ENCODE measurements around the gene SLC43A1. TPM values are rescaled to one million over a fixed set of nuclear protein-coding genes. Genes with fewer than 3 reads are reported as not detected.

The SLC43A1 gene
- total RNA-seq = 1.0 and 1.3 TPM in 2 replicates

- Histone ChIP-seq H3K27me3 (ENCODE audit: control insufficient read depth, insufficient read depth, low read length) (peaks cover 12% of the 10 kb centered on the region), H3K36me3 (ENCODE audit: control insufficient read depth, insufficient read depth, low read length) (no peaks in the 10 kb centered on the region), H3K4me3 (ENCODE audit: low read depth, low read length) (peak within 1 kb of the TSS; percentile 45)
- DNase-seq (ENCODE audit: low read depth) (no peak), FAIRE-seq (no peak)
- TF ChIP-seq CTCF (IDR thresholded peaks at IDR 0.05; ENCODE audit: insufficient read depth, low read length, severe bottlenecking) = no peak
These were observed at the start of gene SLC43A1 for GRCh38 chr11:57515332-57516060. Gene SLC43A1, minus strand, starts transcription at chr11:57515702. Its CDS starts 1,591 bp downstream, at chr11:57514111.

GRCh38 chr11:57562596-57562995 lies 47.1 kb upstream of the SLC43A1 start:
- no peaks in the 10 kb centered on the region for H3K27me3 ChIP-seq (ENCODE audit: control insufficient read depth, insufficient read depth, low read length)
- DNase-seq (ENCODE audit: low read depth) = peak; percentile 17
- TF ChIP-seq CTCF (IDR thresholded peaks at IDR 0.05; ENCODE audit: insufficient read depth, low read length, severe bottlenecking) = no peak
- no peak overlapping the region for H3K4me3 ChIP-seq (ENCODE audit: low read depth, low read length)
- no peaks in the 10 kb centered on the region for H3K36me3 ChIP-seq (ENCODE audit: control insufficient read depth, insufficient read depth, low read length)
- FAIRE-seq = no peak

- TF ChIP-seq CTCF (IDR thresholded peaks at IDR 0.05; ENCODE audit: insufficient read depth, low read length, severe bottlenecking) = no peak
- Histone ChIP-seq H3K27me3 (ENCODE audit: control insufficient read depth, insufficient read depth, low read length) (no peaks in the 10 kb centered on the region), H3K36me3 (ENCODE audit: control insufficient read depth, insufficient read depth, low read length) (no peaks in the 10 kb centered on the region), H3K4me3 (ENCODE audit: low read depth, low read length) (no peak overlapping the region)
- FAIRE-seq (no peak), DNase-seq (ENCODE audit: low read depth) (no peak)
These were observed 44.6 kb upstream of the SLC43A1 start for GRCh38 chr11:57560146-57560545.

GRCh38 chr11:57556041-57556440 lies 40.5 kb upstream of the SLC43A1 start:
- FAIRE-seq = peak; percentile 86
- DNase-seq (ENCODE audit: low read depth) = peak; percentile 36
- no peak overlapping the region for H3K4me3 ChIP-seq (ENCODE audit: low read depth, low read length)
- TF ChIP-seq CTCF (IDR thresholded peaks at IDR 0.05; ENCODE audit: insufficient read depth, low read length, severe bottlenecking) = no peak
- H3K27me3 ChIP-seq (ENCODE audit: control insufficient read depth, insufficient read depth, low read length) = no peaks in the 10 kb centered on the region
- H3K36me3 ChIP-seq (ENCODE audit: control insufficient read depth, insufficient read depth, low read length) = no peaks in the 10 kb centered on the region

- FAIRE-seq = no peak
- Histone ChIP-seq H3K27me3 (ENCODE audit: control insufficient read depth, insufficient read depth, low read length) (no peaks in the 10 kb centered on the region), H3K4me3 (ENCODE audit: low read depth, low read length) (no peak overlapping the region), H3K36me3 (ENCODE audit: control insufficient read depth, insufficient read depth, low read length) (no peaks in the 10 kb centered on the region)
- no peak for DNase-seq (ENCODE audit: low read depth)
- TF ChIP-seq CTCF (IDR thresholded peaks at IDR 0.05; ENCODE audit: insufficient read depth, low read length, severe bottlenecking) = no peak
These were observed 39.9 kb upstream of the SLC43A1 start for GRCh38 chr11:57555393-57555792.

GRCh38 chr11:57552479-57552878 lies 37.0 kb upstream of the SLC43A1 start:
- Histone ChIP-seq H3K36me3 (ENCODE audit: control insufficient read depth, insufficient read depth, low read length) (no peaks in the 10 kb centered on the region), H3K27me3 (ENCODE audit: control insufficient read depth, insufficient read depth, low read length) (no peaks in the 10 kb centered on the region), H3K4me3 (ENCODE audit: low read depth, low read length) (no peak overlapping the region)
- no peak for TF ChIP-seq CTCF (IDR thresholded peaks at IDR 0.05; ENCODE audit: insufficient read depth, low read length, severe bottlenecking)
- FAIRE-seq (no peak), DNase-seq (ENCODE audit: low read depth) (no peak)
